Stomach (tissue), 9 donors: ENCODE data around the gene GEMIN5. TPM values are rescaled to one million over a fixed set of nuclear protein-coding genes. Genes with fewer than 3 reads are reported as not detected.

Source experiments
- DNase-seq, 2 donors: peaks; one replicate each; pipeline versions ENCODE4 v3.0.0 to v3.0.0-alpha.2; 2013 to 2019
- H3K27ac ChIP-seq, 5 donors: fragments of 200-600 bp in 4 of 5; sonication (generic) in 4 of 5; one replicate each; pipeline ENCODE4 v1.5.1; 2013 to 2019; ENCODE audit warnings: mild to moderate bottlenecking in 1 of 5, moderate library complexity in 1 of 5
- H3K27me3 ChIP-seq, 3 donors: fragments of 200-600 bp; sonication (generic); one replicate each; pipeline ENCODE4 v1.5.1; 2017 to 2019; ENCODE audit warnings: mixed run types in 1 of 3
- H3K36me3 ChIP-seq, 4 donors: fragments of 200-600 bp; sonication (generic); 1 replicate in 3 of 4; 2 replicates in 1 of 4; pipeline ENCODE4 v1.5.1; 2016 to 2019
- H3K4me1 ChIP-seq, 4 donors: fragments of 200-600 bp; sonication (generic); one replicate each; pipeline ENCODE4 v1.5.1; 2016 to 2019
- H3K4me3 ChIP-seq, 4 donors: fragments of 200-600 bp; sonication (generic) in 3 of 4; one replicate each; pipeline ENCODE4 v1.5.1; 2016 to 2019; ENCODE audit warnings: mild to moderate bottlenecking in 1 of 4
- H3K9me3 ChIP-seq, 4 donors: fragments of 200-600 bp; sonication (generic); one replicate each; pipeline ENCODE4 v1.5.1; 2016 to 2019
- EP300 ChIP-seq: sonication (generic); formaldehyde crosslinking; IDR thresholded peaks from one replicate; pipeline ENCODE4 v1.6.1; 2017; ENCODE audit warnings: antibody characterized with exemption
- POLR2A ChIP-seq, 4 donors: fragments of 450-650 bp; IDR thresholded peaks; one replicate each; pipeline ENCODE4 v1.6.1; 2016; ENCODE audit warnings: antibody characterized with exemption in 4 of 4, control low read depth in 2 of 4, mild to moderate bottlenecking in 1 of 4, moderate library complexity in 1 of 4
- POLR2AphosphoS5 ChIP-seq, 3 donors: sonication (generic); formaldehyde crosslinking; IDR thresholded peaks; one replicate each; pipeline ENCODE4 v1.6.1; 2016; ENCODE audit warnings: antibody characterized with exemption in 3 of 3
- WGBS, 5 donors: extraction: QIAGEN DNeasy Blood & Tissue Kit in 3 of 5; methylation state at CpG; one replicate each; pipeline versions ENCODE4 v1.1.5 to v1.1.7; 2013 to 2018; 5-methylcytosine and 5-hydroxymethylcytosine counted together
- intact Hi-C: fragments of 100-400 bp; cut with DNase I; formaldehyde crosslinking; loops from one replicate; pipeline ENCODE4 v1.15.1; 2023; ENCODE audit warnings: low total_unique reads
- polyA plus RNA-seq, 3 donors: library from polyadenylated mRNA; stranded (reverse); fragments of 200-250 nt; gene quantifications; one replicate each; pipeline ENCODE4 v1.2.3, GENCODE V29; 2013
- total RNA-seq, 5 donors: library from RNA; depleted of rRNA; stranded (reverse); fragments of >200 nt; gene quantifications; one replicate each; pipeline versions ENCODE4 v1.1.0 to v1.2.3, GENCODE V29; 2014 to 2016
- TF ChIP-seq, protein P1 (sequence below), 7 experiments: fragments of 450-650 bp in 4 of 7; fragments of 200-600 bp in 3 of 7; sonication (generic) in 3 of 7; IDR thresholded peaks; one replicate each; pipeline ENCODE4 v1.5.1; 2016 to 2019; ENCODE audit warnings: antibody characterized with exemption in 7 of 7, control low read depth in 2 of 7, mild to moderate bottlenecking in 1 of 7
- donor health status: healthy with polysubstance abuse.
- donor health status: Bipolar disorder and iron deficiency.
- donor health status: healthy.

The GEMIN5 gene
- total and polyA plus RNA-seq, 8 donors, result 2.1 to 13.8 (median 4.6) TPM

- peaks cover 58 to 100% (median 100%) of the 10 kb centered on the region in 4 donors for H3K36me3 ChIP-seq
- WGBS, 5 donors, result 77 to 88% (median 87%) methylated on average over 5 of the region's 5 CpGs
These were observed 44.6 kb downstream of the GEMIN5 start for GRCh38 chr5:154893381-154893780.

DNA sequence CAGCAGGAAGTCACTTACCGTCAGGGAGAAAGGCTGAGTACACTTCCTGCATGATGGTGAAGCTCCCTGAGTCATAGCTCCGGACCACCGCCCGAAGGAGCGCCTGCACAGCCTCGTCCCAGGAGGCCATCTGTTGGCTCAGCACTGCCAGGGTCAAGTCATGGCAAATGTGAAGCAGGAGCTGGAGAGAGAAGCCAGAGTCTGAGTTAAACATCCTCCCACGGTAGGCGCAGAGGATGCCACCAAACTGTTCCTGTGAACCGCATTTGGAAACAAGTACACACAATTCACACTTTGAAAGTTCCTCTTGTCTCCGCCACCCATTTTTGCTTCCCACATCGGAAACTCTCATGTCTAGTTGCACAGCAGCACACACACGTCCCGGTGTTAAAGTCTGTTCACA lies 45.6 kb downstream of the GEMIN5 start:
- H3K36me3 ChIP-seq, result peaks cover 64 to 100% (median 100%) of the 10 kb centered on the region in 4 donors
- intact Hi-C loops, result no loop called here
- no peak overlapping the region for H3K4me3 ChIP-seq
- 83 to 87% (median 86%) methylated on average over 12 to 13 of the region's 13 CpGs for WGBS, 5 donors
- no peaks in the 10 kb centered on the region for H3K27me3 ChIP-seq
- TF ChIP-seq EP300 (no peak), POLR2AphosphoS5 (IDR thresholded peaks at IDR 0.05) (no peak), POLR2A (IDR thresholded peaks at IDR 0.05) (no peak)
- TF ChIP-seq, protein P1, sequence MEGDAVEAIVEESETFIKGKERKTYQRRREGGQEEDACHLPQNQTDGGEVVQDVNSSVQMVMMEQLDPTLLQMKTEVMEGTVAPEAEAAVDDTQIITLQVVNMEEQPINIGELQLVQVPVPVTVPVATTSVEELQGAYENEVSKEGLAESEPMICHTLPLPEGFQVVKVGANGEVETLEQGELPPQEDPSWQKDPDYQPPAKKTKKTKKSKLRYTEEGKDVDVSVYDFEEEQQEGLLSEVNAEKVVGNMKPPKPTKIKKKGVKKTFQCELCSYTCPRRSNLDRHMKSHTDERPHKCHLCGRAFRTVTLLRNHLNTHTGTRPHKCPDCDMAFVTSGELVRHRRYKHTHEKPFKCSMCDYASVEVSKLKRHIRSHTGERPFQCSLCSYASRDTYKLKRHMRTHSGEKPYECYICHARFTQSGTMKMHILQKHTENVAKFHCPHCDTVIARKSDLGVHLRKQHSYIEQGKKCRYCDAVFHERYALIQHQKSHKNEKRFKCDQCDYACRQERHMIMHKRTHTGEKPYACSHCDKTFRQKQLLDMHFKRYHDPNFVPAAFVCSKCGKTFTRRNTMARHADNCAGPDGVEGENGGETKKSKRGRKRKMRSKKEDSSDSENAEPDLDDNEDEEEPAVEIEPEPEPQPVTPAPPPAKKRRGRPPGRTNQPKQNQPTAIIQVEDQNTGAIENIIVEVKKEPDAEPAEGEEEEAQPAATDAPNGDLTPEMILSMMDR (IDR thresholded peaks at IDR 0.05), result no peak
- no peak overlapping the region for H3K27ac ChIP-seq
- peaks cover 0 to under 1% (median 0%) of the 10 kb centered on the region in 4 donors for H3K9me3 ChIP-seq
- no peak for DNase-seq
- H3K4me1 ChIP-seq, result no peaks in the 10 kb centered on the region

More at GRCh38 chr5:154893381-154893780, 44.6 kb downstream of the GEMIN5 start:
- no peak for TF ChIP-seq POLR2A (IDR thresholded peaks at IDR 0.05)
- TF ChIP-seq EP300, result no peak
- TF ChIP-seq, protein P1 (IDR thresholded peaks at IDR 0.05), result no peak
- TF ChIP-seq POLR2AphosphoS5 (IDR thresholded peaks at IDR 0.05), result no peak
- no peak for DNase-seq
- no peak overlapping the region for H3K4me3 ChIP-seq
- H3K4me1 ChIP-seq, result no peaks in the 10 kb centered on the region
- H3K27me3 ChIP-seq, result no peaks in the 10 kb centered on the region
- intact Hi-C loops, result no loop called here
- H3K27ac ChIP-seq, result no peak overlapping the region
- H3K9me3 ChIP-seq, result no peaks in the 10 kb centered on the region

- no peak overlapping the region for H3K4me3 ChIP-seq
- H3K36me3 ChIP-seq, result peaks cover 44 to 85% (median 61%) of the 10 kb centered on the region in 4 donors
- no peak for DNase-seq
- 87 to 94% (median 89%) methylated on average over 2 of the region's 2 CpGs for WGBS, 5 donors
- H3K27me3 ChIP-seq, result no peaks in the 10 kb centered on the region
- H3K27ac ChIP-seq, result no peak overlapping the region
- TF ChIP-seq POLR2AphosphoS5 (IDR thresholded peaks at IDR 0.05) (no peak), EP300 (no peak), POLR2A (IDR thresholded peaks at IDR 0.05) (no peak)
- TF ChIP-seq, protein P1 (IDR thresholded peaks at IDR 0.05), result no peak
- intact Hi-C loops, result no loop called here
- H3K9me3 ChIP-seq, result peaks cover 0 to 33% (median 29%) of the 10 kb centered on the region in 4 donors
- no peaks in the 10 kb centered on the region for H3K4me1 ChIP-seq
These were observed 52.6 kb downstream of the GEMIN5 start for GRCh38 chr5:154885439-154885838.

GRCh38 chr5:154884424-154884823 lies 53.6 kb downstream of the GEMIN5 start:
- Histone ChIP-seq H3K9me3 (peaks cover 0 to 39% (median 30%) of the 10 kb centered on the region in 4 donors), H3K36me3 (peaks cover 36 to 83% (median 53%) of the 10 kb centered on the region in 4 donors), H3K27ac (no peak overlapping the region), H3K4me3 (no peak overlapping the region), H3K27me3 (no peaks in the 10 kb centered on the region), H3K4me1 (no peaks in the 10 kb centered on the region)
- TF ChIP-seq POLR2AphosphoS5 (IDR thresholded peaks at IDR 0.05) (no peak), EP300 (no peak), POLR2A (IDR thresholded peaks at IDR 0.05) (no peak)
- TF ChIP-seq, protein P1 (IDR thresholded peaks at IDR 0.05), result no peak
- intact Hi-C loops, result no loop called here
- no peak for DNase-seq
- WGBS, 5 donors, result 90 to 96% (median 95%) methylated on average over 8 of the region's 8 CpGs
